CD4-positive, alpha-beta T cell treated with Interleukin-17A for 1 hour (primary cell): ENCODE data around the gene TECPR1.

Experiments
- DNase-seq: peaks from one replicate; pipeline ENCODE4 v3.0.0-alpha.2; 2020

TECPR1 gene

GRCh38 chr7:98186452-98187137 is 65.4 kb downstream of the TECPR1 start:
- DNase-seq, result no peak

GRCh38 chr7:98185101-98185500 is 66.9 kb downstream of the TECPR1 start:
- DNase-seq, result no peak

GRCh38 chr7:98180751-98181150 is 71.3 kb downstream of the TECPR1 start:
- no peak for DNase-seq

GRCh38 chr7:98178762-98179490 is 73.1 kb downstream of the TECPR1 start:
- no peak for DNase-seq

GRCh38 chr7:98178321-98178720 is 73.7 kb downstream of the TECPR1 start:
- DNase-seq, result no peak

GRCh38 chr7:98177553-98177952 is 74.5 kb downstream of the TECPR1 start:
- no peak for DNase-seq

- DNase-seq, result no peak
These were observed 76.6 kb downstream of the TECPR1 start for GRCh38 chr7:98175260-98175940.

GRCh38 chr7:98174334-98175259 is 77.4 kb downstream of the TECPR1 start:
- DNase-seq, result no peak

GRCh38 chr7:98171449-98171848 is 80.6 kb downstream of the TECPR1 start:
- DNase-seq, result no peak

- no peak for DNase-seq
These were observed 81.1 kb downstream of the TECPR1 start for GRCh38 chr7:98170966-98171365.

GRCh38 chr7:98168904-98169621 is 83.0 kb downstream of the TECPR1 start:
- no peak for DNase-seq

GRCh38 chr7:98168181-98168903 is 83.7 kb downstream of the TECPR1 start:
- peak; percentile 79 for DNase-seq

- DNase-seq, result no peak
These were observed 84.4 kb downstream of the TECPR1 start for GRCh38 chr7:98167653-98168052.

GRCh38 chr7:98166668-98166970 is 85.4 kb downstream of the TECPR1 start:
- no peak for DNase-seq

GRCh38 chr7:98165827-98166667 is 86.0 kb downstream of the TECPR1 start:
- peak; percentile 48 for DNase-seq
